HG03108 (cell line): ENCODE measurements around the gene CCDC57.

Experiments used
- ATAC-seq: cut with Tn5 transposase; IDR thresholded peaks from one replicate; pipeline ENCODE4 v1.9.1; 2021; ENCODE audit warnings: moderate library complexity; ENCODE audit not compliant: unreplicated experiment

CCDC57 gene

GRCh38 chr17:82096709-82097183, 115.9 kb downstream of the CCDC57 start:
- ATAC-seq = no peak

- no peak for ATAC-seq
Observed at GRCh38 chr17:82095777-82096708, 116.6 kb downstream of the CCDC57 start.

- ATAC-seq = no peak
Observed at GRCh38 chr17:82094931-82095776, 117.5 kb downstream of the CCDC57 start.

GRCh38 chr17:82092995-82093751, 119.5 kb downstream of the CCDC57 start:
- no peak for ATAC-seq

GRCh38 chr17:82092628-82092994, 120.0 kb downstream of the CCDC57 start:
- ATAC-seq = no peak

- no peak for ATAC-seq
Observed at GRCh38 chr17:82092094-82092586, 120.5 kb downstream of the CCDC57 start.

- no peak for ATAC-seq
Observed at GRCh38 chr17:82091264-82092066, 121.2 kb downstream of the CCDC57 start.

GRCh38 chr17:82090549-82091263, 121.9 kb downstream of the CCDC57 start:
- no peak for ATAC-seq

GRCh38 chr17:82089723-82090548, 122.7 kb downstream of the CCDC57 start:
- ATAC-seq = no peak

GRCh38 chr17:82088838-82089722, 123.6 kb downstream of the CCDC57 start:
- ATAC-seq = no peak

GRCh38 chr17:82087961-82088837, 124.4 kb downstream of the CCDC57 start:
- ATAC-seq = no peak

- ATAC-seq = no peak
Observed at GRCh38 chr17:82086941-82087906, 125.4 kb downstream of the CCDC57 start.

- no peak for ATAC-seq
Observed at GRCh38 chr17:82085931-82086764, 126.5 kb downstream of the CCDC57 start.

GRCh38 chr17:82085031-82085861, 127.4 kb downstream of the CCDC57 start:
- ATAC-seq = no peak
